ENCODE measurements around the gene MCRIP2. TPM values are rescaled to one million over a fixed set of nuclear protein-coding genes. Genes with fewer than 3 reads are reported as not detected.

MCRIP2 gene
- total and polyA plus RNA-seq, 9 of the 15 experiments (the other 6 are each of a cell fraction or from before 2014, with no cell fraction given) = 0.80 to 120 (median 35.2) TPM

DNA sequence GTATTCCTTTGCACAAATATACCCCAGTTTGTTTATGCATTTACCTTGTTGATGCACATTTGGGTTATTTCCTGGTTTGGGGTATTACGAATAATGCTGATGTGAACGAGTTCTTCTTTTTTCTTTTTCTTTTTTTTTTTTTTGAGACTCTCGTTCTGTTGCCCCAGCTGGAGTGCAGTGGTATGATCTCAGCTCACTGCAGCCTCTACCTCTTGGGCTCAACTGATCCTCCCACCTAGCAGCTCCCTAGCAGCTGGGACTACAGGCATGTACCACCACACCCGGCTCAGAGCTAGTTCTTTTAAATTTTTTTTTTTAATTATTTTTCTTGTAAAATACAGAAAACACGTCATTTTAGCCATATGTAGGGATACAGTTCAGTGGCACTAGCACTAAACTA, 37.7 kb upstream of the MCRIP2 start:
- WGBS (ENCODE audit: insufficient coverage, low coverage, missing lambda C conversion rate) = 70% methylated on average over 5 of the region's 5 CpGs
- H3K27ac ChIP-seq (ENCODE audit: extremely low read depth, low read depth, low read length) = no peak overlapping the region
- no peak overlapping the region for H3K4me2 ChIP-seq (ENCODE audit: insufficient read depth, low read length)
- DNase-seq (ENCODE audit: extremely low read depth in 1 of 4, low spot score in 3 of 4) (no peak), ATAC-seq (no peak), FAIRE-seq (no peak)
- H4K20me1 ChIP-seq (replicated peaks; ENCODE audit: control insufficient read depth, insufficient read depth, low read length) = no peaks in the 10 kb centered on the region
- H3K9me1 ChIP-seq (ENCODE audit: control insufficient read depth, insufficient read depth, low read length) = peaks cover 2% of the 10 kb centered on the region
- TF ChIP-seq TCF7 (IDR thresholded peaks at IDR 0.05; ENCODE audit: borderline replicate concordance) (no peak), ELF2 (CRISPR knock-in tag; IDR thresholded peaks at IDR 0.05) (no peak)
- peaks cover 57% of the 10 kb centered on the region for H3K79me2 ChIP-seq (ENCODE audit: control insufficient read depth, insufficient read depth, low read length)
- no peaks in the 10 kb centered on the region for H3K27me3 ChIP-seq (ENCODE audit: control insufficient read depth in 2 of 2, insufficient read depth in 2 of 2, low read length in 2 of 2)
- no TSS peak for BruUV-seq (replicated peaks)
- H3K4me1 ChIP-seq (replicated peaks in 1 of 2; ENCODE audit: control insufficient read depth in 2 of 2, insufficient read depth in 2 of 2, low read length in 2 of 2) = peaks cover 0 to 17% of the 10 kb centered on the region in 2 experiments; a peak in 2 of 5 replicates
- intact Hi-C loops (cut with micrococcal nuclease) (no loop called here), in situ Hi-C loops (cut with MboI) (no loop called here)
- H3K9me3 ChIP-seq (replicated peaks; ENCODE audit: control insufficient read depth, insufficient read depth, low read depth, low read length) = no peaks in the 10 kb centered on the region; the same call in 1 of the 2 replicates
- no peak overlapping the region for H3K9ac ChIP-seq (ENCODE audit: insufficient read depth in 1 of 2, low read depth in 2 of 2, low read length in 2 of 2)
- no peak overlapping the region for H3K4me3 ChIP-seq
- CTCF ChIA-PET (ENCODE audit: low intra/inter-chr PET ratio) = no interaction called here
- H3K36me3 ChIP-seq (ENCODE audit: control insufficient read depth, insufficient read depth, low read length) = peaks cover 21% of the 10 kb centered on the region; the same call in 2 of the 3 replicates
- POLR2A ChIA-PET = no interaction called here
- H2AFZ ChIP-seq (ENCODE audit: low read depth, low read length) = no peak overlapping the region

DNA sequence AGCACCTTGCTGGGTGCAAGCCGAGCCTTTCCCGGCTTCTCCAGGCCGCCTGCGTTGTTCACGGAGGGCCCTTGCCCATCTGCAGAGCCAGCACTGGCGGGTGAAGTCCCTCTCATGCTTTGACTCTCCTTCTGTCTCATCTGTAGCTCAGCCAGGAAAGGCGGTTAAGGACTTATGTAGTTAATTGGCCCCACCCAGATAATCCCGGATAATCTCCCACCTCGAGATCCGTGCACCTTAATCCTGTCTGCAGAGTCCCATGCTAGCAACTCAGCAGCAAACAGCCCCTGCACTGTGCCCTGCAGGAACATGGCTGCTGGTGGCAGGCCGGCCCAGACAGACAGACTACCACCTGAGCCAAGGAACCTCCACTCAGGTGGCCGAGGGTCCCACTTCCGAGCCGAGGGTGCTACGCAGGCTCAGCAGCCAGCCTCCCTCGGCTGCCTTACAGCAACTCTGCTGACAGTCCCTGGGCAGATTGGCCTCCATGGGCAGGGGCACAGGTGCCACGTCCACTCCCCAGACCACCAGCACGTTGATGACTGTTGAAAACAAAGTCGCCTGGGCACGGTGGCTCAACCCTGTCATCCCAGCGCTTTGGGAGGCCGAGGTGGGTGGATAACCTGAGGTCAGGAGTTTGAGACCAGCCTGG, 34.8 kb upstream of the MCRIP2 start:
- no TSS peak for BruUV-seq (replicated peaks)
- CTCF ChIA-PET (ENCODE audit: low intra/inter-chr PET ratio) = no interaction called here
- POLR2A ChIA-PET = no interaction called here
- TF ChIP-seq, protein P1, sequence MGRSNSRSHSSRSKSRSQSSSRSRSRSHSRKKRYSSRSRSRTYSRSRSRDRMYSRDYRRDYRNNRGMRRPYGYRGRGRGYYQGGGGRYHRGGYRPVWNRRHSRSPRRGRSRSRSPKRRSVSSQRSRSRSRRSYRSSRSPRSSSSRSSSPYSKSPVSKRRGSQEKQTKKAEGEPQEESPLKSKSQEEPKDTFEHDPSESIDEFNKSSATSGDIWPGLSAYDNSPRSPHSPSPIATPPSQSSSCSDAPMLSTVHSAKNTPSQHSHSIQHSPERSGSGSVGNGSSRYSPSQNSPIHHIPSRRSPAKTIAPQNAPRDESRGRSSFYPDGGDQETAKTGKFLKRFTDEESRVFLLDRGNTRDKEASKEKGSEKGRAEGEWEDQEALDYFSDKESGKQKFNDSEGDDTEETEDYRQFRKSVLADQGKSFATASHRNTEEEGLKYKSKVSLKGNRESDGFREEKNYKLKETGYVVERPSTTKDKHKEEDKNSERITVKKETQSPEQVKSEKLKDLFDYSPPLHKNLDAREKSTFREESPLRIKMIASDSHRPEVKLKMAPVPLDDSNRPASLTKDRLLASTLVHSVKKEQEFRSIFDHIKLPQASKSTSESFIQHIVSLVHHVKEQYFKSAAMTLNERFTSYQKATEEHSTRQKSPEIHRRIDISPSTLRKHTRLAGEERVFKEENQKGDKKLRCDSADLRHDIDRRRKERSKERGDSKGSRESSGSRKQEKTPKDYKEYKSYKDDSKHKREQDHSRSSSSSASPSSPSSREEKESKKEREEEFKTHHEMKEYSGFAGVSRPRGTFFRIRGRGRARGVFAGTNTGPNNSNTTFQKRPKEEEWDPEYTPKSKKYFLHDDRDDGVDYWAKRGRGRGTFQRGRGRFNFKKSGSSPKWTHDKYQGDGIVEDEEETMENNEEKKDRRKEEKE (IDR thresholded peaks at IDR 0.05; ENCODE audit: borderline replicate concordance in 1 of 2, control insufficient read depth in 1 of 2, low read depth in 2 of 2, low read length in 1 of 2) = no peak
- TF ChIP-seq ZNF507 (tag; conservative IDR thresholded peaks at IDR 0.05) = no peak
- TF ChIP-seq MCM2 (IDR thresholded peaks at IDR 0.05; ENCODE audit: low read depth) = no peak
- TF ChIP-seq RCOR1 (IDR thresholded peaks at IDR 0.05; ENCODE audit: borderline replicate concordance in 1 of 2, low read depth in 2 of 2, low read length in 2 of 2) = no peak
- no peak for TF ChIP-seq CBFB (CRISPR knock-in tag; IDR thresholded peaks at IDR 0.05)
- no peak for TF ChIP-seq XRCC4 (IDR thresholded peaks at IDR 0.05; ENCODE audit: extremely low read depth, insufficient read depth, insufficient read length)
- no peak for TF ChIP-seq HIVEP1 (CRISPR knock-in tag; IDR thresholded peaks at IDR 0.05)
- no peak for TF ChIP-seq ZNF696 (CRISPR knock-in tag; conservative IDR thresholded peaks at IDR 0.05)
- TF ChIP-seq FOXJ3 (CRISPR knock-in tag; IDR thresholded peaks at IDR 0.05) = no peak
- TF ChIP-seq PHF21A (IDR thresholded peaks at IDR 0.05; ENCODE audit: borderline replicate concordance, low read depth) = no peak

More for the DNA sequence above, 34.8 kb upstream of the MCRIP2 start:
- Histone ChIP-seq H3K4me3 (no peak overlapping the region), H3K9me1 (ENCODE audit: control insufficient read depth, insufficient read depth, low read length) (no peaks in the 10 kb centered on the region), H3K9me3 (replicated peaks; ENCODE audit: control insufficient read depth, insufficient read depth, low read depth, low read length) (peaks cover 2% of the 10 kb centered on the region; the same call in 1 of the 2 replicates), H3K4me2 (ENCODE audit: insufficient read depth, low read length) (no peak overlapping the region), H4K20me1 (replicated peaks; ENCODE audit: control insufficient read depth, insufficient read depth, low read length) (no peaks in the 10 kb centered on the region), H3K27ac (ENCODE audit: extremely low read depth, low read depth, low read length) (no peak overlapping the region), H3K9ac (ENCODE audit: insufficient read depth in 1 of 2, low read depth in 2 of 2, low read length in 2 of 2) (peak overlapping the region in 1 of 2 experiments; percentile 35; a peak in 1 of 4 replicates), H3K27me3 (ENCODE audit: control insufficient read depth in 2 of 2, insufficient read depth in 2 of 2, low read length in 2 of 2) (no peaks in the 10 kb centered on the region), H3K36me3 (ENCODE audit: control insufficient read depth, insufficient read depth, low read length) (peaks cover 4% of the 10 kb centered on the region; the same call in 1 of the 3 replicates), H3K4me1 (replicated peaks in 1 of 2; ENCODE audit: control insufficient read depth in 2 of 2, insufficient read depth in 2 of 2, low read length in 2 of 2) (peaks cover 0 to 26% of the 10 kb centered on the region in 2 experiments; a peak in 2 of 5 replicates), H2AFZ (ENCODE audit: low read depth, low read length) (no peak overlapping the region), H3K79me2 (ENCODE audit: control insufficient read depth, insufficient read depth, low read length) (peaks cover 43% of the 10 kb centered on the region)
- in situ Hi-C loops (cut with MboI) (no loop called here), intact Hi-C loops (cut with micrococcal nuclease) (no loop called here)
- ATAC-seq (no peak), FAIRE-seq (no peak), DNase-seq (ENCODE audit: extremely low read depth in 1 of 4, low spot score in 3 of 4) (no peak)
- 93% methylated on average over 20 of the region's 22 CpGs for WGBS (ENCODE audit: insufficient coverage, low coverage, missing lambda C conversion rate)
